ENCODE results near the gene SRP14.
"Not testable (repeated sequence)": the region's sequence is repeated elsewhere in the genome, so short reads cannot be mapped to it uniquely, and the experiment has no call there.

Gene SRP14

DNA sequence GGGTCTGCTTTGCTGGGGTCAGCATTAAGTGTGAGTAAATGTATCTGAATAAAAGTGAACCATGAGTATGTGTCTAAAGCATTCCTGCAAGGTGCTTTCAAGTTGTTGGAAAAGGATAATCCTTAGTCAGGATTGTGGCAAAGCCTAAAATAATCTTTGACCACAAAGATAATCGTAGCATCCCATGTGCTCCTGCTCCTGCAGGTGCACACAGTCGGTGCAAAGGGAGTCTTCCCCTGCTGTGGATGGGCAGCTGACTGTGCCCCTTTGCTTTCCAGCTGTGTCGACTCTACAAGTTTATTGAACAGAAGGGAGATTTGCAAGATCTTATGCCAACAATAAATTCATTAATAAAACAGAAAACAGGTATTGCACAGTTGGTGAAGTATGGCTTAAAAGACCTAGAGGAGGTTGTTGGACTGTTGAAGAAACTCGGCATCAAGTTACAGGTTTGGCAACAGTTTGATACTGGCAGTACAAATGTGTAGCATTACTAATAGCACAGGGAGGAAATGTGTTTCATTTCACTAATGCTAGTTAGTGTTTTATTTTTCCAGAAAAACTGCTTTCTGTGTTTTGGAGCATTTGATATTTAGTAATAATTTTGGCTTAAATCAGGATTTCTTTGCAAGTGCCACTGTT lies 22.6 kb downstream of the SRP14 start:
- no peak for FAIRE-seq

DNA sequence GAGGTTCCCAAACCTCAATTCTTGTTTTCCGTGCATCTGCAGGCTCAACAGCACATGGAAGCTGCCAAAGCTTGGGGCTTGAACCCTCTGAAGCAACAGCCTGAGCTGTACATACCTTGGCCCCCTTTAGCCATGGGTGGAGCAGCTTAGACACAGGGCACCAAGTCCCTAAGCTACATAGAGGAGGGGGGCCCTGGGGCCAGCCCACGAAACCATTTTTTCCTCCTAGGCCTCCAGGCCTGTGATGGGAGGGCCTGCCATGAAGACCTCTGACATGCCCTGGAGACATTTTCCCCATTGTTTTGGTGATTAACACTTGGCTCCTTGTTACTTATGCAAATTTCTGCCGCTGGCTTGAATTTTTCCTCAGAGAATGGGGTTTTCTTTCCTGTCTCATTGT lies 24.6 kb downstream of the SRP14 start:
- no peak for FAIRE-seq

DNA sequence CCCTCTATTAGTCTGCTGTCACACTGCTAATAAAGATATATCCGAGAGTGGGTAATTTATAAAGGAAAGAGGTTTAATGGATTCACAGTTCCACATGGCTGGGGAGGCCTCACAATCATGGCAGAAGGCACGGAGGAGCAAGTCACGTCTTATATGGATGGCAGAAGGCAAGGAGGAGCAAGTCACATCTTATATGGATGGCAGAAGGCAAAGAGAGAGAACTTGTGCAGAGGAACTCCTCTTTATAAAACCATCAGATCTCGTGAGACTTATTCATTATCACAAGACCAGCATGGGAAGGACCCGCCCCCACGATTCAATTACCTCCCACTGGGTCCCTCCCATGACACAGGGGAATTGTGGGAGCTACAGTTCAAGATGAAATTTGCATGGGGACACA lies 25.6 kb downstream of the SRP14 start:
- FAIRE-seq: not testable (repeated sequence)

DNA sequence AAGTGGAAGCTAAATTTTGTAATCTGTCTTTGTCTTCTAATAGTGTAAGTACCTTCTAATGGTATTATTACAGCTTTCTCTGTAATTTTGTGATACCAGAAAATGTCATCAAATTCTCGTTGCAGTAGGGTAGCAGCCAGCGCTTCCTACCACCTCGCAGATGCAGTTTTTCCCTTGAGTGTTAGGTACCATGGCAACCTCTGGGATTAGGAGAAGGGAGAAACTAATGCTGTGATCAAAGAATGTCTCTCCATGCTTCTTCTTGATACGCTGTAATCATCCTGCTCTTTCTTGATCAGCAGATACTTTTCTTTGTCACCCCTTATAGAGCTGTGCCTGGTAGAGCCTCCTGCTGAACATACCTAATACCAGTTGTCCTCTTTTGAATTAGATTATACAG lies 27.7 kb downstream of the SRP14 start:
- no peak for FAIRE-seq

DNA sequence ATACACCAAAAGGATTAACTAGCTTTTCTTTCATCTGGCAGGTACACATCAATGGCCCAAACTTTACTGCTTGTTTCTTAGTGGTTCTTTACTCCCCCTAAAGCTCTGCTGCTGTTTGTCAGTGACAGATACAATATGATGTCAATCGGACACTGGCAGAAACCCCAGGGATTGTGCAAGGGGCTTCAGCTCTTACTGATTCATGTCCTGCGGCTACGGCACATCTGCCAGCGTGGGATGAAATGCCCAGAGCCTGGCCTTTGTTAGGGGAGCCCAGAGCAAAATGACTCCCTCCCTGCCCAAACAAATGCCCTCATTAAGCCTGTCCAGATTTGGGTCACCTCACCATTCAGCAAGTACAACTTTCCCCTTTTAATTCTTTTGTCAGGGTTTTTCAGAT lies 28.3 kb downstream of the SRP14 start:
- no peak for FAIRE-seq

DNA sequence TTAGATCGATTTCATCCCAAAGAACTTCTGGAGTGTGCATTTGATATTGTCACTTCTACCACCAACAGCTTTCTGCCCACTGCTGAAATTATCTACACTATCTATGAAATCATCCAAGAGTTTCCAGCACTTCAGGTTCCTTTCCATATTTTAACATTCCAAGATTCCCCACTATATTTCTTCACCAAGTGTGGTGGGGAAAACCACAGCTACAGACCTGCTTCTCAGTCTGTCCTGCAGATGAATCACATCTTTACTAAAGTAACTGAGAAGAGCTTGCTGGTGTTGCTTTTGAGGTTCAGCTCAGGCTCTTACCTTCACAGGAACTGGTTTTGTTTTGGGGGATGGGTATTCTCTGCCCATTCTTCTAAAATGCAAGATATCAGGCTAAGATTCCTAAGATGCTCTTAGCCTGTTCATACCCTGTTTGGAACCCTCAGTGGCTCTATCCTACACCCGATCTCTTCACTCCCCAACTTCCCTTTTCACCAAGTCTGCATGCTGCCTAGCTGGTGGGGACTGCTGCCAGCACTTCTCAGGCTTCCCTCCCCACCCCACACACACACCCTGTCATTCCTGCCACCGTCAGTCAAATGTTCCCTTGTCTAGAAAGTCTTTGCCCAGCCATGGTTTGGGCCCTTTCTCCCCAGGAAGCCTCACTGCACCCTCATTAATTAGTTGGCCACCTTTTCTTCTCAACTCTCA lies 30.8 kb downstream of the SRP14 start:
- FAIRE-seq: no peak

DNA sequence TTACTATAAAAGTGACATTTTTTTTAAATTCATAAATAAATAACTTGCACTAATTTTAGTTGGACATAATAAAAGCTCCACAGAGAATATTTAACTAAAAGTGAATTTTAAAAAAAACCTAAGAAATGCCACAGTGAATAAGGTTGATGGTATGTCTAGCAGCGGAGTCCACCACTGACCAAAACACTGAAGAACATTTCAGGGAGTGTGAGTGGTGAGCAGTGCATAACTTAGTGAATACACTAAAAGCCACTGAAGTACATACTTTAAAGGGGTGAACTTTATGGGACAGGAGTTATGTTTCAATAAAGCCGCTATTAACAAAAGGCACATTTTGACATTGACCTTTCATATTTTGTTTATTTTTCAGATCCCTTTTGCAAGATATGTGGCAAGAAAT lies 32.3 kb downstream of the SRP14 start:
- FAIRE-seq: no peak

DNA sequence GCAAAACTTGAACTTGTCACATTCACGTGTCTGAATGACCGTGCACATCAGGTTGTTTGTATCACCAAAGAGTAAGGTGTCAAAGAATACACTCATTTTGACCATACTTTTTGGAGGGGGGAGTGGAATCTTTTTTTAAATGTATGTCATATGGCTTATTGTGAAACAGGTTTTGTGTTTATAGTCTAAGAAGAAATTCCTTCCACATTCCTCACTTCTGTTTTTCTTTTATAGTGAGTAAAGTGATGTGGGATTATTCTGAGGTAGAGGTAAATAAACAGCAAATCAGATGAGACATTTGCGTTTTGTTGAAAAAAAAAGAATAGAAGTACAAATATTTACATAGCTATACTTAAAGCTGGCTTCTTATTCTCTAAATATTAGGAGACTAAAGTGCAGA lies 33.0 kb downstream of the SRP14 start:
- FAIRE-seq: no peak

DNA sequence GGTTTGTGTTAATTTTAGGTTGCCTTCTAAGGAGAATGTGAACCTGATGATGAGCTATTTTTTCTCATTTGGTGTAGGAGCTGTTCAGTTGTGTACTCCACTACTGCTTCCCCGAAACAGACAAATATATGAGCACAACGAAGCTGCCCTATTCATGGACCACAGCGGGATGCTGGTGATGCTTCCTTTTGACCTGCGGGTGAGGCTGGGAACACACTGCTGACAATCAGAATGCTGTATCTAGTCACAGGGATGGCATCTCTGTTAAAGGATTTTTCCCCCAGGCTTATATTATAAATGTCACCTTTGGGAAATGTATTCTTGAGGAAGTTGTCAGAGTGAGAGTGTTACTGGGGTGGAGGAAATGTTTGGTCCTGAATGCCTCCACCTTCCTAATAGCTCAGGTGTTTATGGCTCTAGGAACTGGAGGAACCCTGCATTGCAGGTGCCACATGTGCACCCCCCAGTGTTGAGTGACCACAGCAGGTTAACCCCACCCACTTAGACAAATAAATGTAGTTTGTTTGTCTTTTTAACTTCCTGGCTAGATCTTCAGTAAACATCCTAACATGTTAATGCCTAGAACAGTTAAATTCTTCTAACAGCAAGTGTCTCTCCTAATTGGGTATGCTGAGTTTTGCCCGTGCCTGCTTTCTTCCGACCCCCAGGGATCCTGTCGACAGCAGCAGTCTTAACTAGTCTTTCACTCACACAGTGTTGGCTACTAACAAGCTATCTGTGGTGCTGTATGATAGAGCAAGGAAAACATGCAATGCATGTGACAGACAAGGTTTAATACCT lies 35.7 kb downstream of the SRP14 start:
- FAIRE-seq: no peak

DNA sequence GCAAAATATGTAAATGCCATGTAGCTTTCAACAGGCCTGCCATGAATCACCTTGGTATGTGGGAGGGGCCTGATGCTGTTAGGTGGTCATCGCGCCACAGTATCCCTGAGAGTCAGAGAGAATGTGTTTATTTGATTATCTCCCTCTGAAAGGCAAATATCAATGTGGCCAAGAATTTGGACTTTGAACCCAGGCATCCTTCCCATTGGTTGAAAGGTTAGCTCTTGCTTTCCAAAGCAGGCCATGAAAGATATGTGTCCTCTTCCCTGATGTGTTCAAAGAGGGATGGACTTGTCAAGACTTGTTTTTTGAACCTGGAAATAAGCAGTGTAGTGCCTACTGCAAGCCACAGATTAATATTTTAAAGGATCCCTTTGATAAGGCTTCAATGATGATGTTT lies 36.7 kb downstream of the SRP14 start:
- no peak for FAIRE-seq

DNA sequence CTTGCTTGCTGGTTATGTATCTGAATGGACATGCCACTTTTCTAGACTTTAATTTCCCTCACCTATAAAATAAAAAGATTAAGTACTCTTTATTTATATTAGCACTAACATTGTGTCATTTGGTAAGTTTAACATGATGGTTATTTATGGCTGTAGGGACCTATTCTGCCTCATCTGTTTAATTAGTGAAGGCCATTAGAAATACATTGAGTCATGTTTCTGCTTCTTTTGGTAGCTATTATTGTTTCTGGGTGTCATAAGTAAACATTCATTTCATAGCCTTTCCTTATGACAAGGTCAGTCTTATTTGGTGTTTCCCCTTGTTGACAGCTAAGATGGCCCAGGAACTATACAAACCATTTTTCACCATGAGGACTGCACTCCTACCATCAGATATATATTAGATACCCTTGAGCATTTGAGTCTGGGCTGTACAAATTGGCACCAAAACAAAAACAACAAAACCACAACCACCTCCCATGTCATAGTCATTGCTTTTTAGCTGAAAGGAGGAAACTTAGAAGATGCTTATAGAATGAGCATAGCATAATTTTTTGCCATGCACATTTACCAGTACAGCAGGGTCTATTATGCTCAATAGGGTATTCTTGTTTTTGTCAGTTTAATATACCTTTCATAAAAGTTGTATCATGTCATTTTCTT lies 39.3 kb downstream of the SRP14 start:
- FAIRE-seq: no peak

DNA sequence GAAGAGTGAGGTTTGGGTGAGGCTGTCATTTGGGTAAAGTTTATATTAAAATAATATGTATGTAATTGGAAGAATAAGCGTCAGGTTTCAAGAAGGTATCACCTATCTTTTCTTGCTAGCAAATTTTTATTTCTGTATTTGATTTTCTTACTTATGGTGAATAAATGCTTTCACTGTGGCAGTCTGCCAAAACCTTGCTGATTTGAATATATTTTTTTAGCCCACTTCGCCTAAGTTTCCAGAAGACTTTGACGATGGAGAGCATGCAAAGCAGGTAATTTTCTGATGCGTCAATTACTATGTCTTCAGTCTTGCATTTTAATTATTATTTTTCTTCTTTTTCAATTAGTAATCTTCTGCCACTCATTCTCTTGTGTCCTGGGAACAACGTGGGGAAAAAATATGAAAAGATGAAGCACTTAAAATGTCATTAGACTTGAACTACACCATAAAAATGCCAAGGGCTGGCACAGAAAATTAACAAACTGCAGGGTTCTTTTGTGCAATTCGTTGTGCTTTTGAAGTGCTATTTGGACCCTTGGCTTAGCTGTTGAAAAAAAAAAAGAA lies 40.4 kb downstream of the SRP14 start:
- no peak for FAIRE-seq

DNA sequence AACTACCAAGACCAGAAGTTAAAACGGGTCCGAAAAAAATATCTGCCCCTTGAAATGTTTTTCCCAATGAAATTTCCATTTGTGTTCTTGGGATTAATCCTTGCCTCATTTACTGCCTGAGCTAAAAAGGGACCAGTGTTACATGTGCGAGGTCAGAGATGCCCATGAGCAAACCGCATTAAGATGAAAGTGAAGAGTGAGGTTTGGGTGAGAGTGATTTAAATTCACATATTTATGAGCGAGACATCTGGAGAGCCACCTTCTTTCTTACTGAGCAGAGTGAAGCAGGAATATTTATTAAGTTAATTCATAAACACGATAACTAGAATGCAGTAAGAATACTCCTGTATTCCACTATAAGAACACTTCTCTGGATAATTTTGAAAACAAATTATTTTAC lies 41.3 kb downstream of the SRP14 start:
- FAIRE-seq: no peak

DNA sequence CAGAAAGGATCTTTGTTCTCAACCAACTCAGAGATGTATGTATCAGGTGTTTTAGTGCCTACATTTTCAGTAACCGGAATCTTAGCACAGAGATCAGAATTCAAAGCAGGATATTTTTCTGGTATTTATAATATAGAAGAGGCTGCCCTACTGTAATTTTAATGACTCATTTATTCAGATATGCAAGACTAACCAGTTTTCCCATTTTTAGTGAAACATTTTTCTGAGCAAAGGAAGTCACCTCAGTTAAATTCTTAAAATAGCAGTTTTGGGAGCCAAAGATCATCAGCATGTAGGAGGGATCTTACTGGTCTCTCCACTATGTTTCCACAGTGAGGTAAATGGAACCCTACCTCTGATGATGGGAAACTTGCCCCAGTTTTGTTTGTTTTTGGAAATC lies 42.0 kb downstream of the SRP14 start:
- FAIRE-seq: no peak

DNA sequence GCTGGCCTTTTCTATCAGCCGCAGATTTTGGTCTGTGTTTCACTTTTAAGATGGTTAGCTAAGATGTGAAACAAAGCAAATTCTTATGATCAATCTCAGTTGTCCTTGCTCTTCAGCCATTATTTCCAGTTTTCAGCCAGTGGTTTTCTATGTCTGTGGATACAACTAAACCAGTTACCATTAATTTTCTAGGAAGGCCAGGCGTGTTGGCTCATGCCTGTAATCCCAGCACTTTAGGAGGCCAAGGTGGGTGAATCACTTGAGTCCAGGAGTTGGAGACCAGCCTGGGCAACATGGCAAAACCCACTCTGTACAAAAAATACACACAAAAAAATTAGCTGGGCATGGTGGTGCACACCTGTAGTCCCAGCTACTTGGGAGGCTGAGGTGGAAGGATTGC lies 42.8 kb downstream of the SRP14 start:
- not testable (repeated sequence) for FAIRE-seq

DNA sequence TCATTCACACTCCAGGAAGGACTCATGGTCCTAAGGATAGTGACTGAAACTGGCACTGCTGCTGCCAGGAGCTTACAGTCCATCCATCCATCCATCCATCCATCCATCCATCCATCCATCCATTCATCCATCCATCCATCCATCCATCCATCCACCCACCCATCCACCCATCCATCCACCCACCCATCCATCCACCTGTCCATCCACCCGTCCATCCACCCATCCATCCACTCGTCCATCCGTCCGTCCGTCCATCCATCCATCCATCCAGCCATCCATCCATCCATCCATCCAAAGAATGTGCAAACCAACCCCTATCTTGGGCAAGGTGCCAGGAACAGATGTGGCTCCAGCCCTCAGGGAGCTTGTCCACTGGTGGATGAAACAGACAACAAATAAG lies 46.0 kb downstream of the SRP14 start:
- FAIRE-seq: not testable (repeated sequence)

DNA sequence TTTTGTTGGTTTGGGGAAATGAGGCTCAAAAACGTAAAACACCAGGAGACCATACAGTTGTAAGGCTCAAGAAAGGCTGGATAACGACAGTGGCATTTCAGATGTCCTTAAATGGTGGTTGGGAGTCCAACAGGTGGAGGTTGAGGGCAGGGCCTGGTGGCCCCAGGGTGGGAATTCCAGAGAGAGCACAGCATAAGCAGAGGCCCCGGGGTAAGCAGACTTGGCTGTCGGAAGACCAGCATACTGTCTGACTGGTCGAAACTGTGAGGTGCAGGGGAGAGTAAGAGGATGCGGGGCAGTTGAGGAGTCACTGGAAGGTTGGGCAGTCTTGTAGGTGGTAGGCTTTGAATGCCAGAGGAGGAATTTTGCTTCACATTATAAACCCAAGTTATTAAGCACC lies 48.3 kb downstream of the SRP14 start:
- no peak for FAIRE-seq

DNA sequence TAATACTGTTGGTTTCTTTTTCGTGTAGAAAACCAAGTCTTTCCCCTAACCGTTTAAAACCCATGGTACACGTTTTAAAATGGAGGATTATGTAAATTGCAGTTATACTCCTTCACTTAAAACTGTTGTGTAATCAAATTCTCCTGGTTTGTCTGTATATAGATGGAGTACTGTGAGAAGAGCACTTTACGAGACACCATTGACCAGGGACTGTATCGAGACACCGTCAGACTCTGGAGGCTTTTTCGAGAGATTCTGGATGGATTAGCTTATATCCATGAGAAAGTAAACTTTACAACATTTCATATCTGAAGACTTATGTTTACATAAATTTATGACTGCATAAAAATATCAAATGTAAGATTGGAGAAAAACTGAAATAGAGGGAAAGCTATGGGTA lies 51.2 kb downstream of the SRP14 start:
- FAIRE-seq: no peak

Measured in endometrium (tissue), 2 donors.